SIG-M5 (cell line): ENCODE results near the gene TSHZ2.

ENCODE experiments used
- DNase-seq: peaks from one replicate; lab custom pipeline; 2025; lab: John Stamatoyannopoulos, UW

The TSHZ2 gene

GRCh38 chr20:53284696-53285095 lies 312.5 kb downstream of the TSHZ2 start:
- no peak for DNase-seq

DNA sequence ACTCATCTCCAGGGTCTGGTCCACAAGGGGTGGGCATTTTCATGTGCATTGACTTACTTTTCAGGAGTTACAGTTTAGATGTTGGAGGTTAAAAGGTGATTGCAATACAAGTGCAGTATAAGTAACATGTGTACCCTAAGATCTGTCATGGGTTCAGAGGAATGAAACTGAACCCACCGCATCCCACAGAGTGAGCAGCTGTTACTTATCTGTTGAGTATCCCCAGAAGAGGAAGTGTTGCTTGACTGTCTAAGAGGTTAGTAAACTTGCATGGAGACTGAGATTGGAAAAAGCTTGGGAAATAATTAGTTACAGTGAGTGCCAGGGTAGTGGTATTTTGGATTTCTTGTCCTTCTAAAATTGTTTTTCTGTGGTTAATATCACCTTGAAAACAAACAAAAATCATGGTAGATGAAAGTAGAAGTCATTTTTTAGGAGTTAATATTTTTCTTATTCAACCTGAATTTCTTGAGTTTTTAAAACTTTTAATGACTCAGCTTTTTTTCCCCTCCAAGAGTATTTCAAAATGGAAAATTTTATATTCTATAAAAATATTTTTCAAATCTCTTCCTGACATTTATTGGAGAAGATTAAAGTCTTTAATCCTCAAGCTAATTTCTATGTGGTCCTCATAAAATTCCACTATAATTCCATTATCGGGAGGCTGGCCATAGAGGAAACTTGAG lies 315.3 kb downstream of the TSHZ2 start:
- DNase-seq = no peak

- DNase-seq = no peak
These were observed 319.4 kb downstream of the TSHZ2 start for GRCh38 chr20:53291548-53291947.

DNA sequence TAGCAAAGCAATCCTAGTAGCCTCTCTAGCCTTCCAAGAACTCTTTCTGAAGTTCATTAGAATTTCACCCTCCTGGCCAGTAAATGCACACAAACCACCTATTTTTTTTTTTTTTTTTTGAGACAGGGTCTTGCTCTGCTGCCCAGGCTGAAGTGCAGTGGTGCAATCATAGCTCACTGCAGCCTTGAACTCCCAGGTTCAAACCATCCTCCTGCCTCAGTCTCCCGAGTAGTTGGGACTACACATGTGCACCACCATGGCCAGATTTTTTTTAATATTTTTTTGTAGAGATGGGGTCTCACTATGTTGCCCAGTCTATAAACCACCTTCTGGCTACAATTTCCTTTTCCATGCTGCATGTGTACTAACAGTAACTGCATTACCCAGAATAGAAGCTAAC lies 320.2 kb downstream of the TSHZ2 start:
- no peak for DNase-seq

DNA sequence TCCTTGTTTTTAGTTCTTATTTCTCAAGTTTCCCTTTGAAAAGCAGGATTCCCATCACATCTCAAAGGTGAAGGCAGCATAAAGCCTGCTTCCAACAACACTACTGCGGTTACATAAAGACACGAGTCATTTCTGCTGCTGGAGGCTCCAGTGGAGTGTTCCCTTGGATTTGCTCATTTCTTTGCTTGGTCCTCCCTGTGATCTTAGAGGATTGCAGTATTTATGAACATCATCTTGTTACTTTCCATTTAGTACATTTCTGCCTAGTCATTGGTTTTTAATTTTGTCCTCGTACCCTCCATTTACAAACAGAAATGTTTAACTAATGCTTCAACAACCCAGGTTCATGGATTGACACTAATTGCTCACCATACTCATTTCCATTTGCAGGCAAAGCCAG lies 322.6 kb downstream of the TSHZ2 start:
- no peak for DNase-seq

GRCh38 chr20:53296025-53296424 lies 323.9 kb downstream of the TSHZ2 start:
- DNase-seq = no peak

- no peak for DNase-seq
These were observed 324.4 kb downstream of the TSHZ2 start for GRCh38 chr20:53296451-53297153.

GRCh38 chr20:53297154-53297529 lies 325.0 kb downstream of the TSHZ2 start:
- DNase-seq = no peak

GRCh38 chr20:53298260-53298659 lies 326.1 kb downstream of the TSHZ2 start:
- DNase-seq = no peak

GRCh38 chr20:53298911-53299310 lies 326.8 kb downstream of the TSHZ2 start:
- no peak for DNase-seq

- DNase-seq = no peak
These were observed 327.7 kb downstream of the TSHZ2 start for GRCh38 chr20:53299831-53300230.

- no peak for DNase-seq
These were observed 329.7 kb downstream of the TSHZ2 start for GRCh38 chr20:53301869-53302268.

DNA sequence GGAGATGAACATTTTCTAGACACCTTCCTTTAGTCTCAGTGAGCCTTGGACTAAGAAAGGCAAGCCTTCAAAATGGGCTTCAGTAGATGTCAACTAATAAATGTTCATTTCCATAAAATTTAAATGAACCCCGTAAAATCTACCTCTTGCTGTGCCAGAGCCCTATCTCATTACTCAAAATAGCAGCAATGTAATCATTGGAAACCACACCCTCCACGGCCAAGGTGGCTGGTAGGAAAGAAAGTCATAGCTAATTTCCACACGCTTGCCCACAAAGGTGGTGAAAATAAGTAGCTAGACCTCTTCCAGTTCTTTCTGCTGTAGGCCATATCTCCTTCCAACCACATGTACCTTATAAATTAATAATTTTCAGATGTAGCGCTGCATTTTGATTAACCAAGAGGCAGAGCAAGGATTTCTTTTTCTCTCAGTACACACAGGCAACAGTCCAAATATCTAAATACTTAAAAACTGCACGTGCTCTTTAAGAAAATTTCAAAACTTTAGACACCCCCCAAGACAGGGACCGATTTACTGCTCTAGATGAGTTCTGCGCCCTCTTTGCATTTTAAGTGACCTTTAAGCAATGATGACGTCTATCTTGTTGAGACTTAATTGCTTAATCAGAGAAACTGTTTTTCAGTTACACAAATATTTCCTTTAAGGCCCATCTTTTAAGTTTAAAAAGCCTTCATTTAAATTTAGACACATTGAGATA lies 330.7 kb downstream of the TSHZ2 start:
- DNase-seq = no peak

- DNase-seq = no peak
These were observed 331.2 kb downstream of the TSHZ2 start for GRCh38 chr20:53303413-53303760.

GRCh38 chr20:53304146-53304545 lies 332.0 kb downstream of the TSHZ2 start:
- no peak for DNase-seq

GRCh38 chr20:53306192-53306805 lies 334.1 kb downstream of the TSHZ2 start:
- no peak for DNase-seq

- no peak for DNase-seq
These were observed 335.9 kb downstream of the TSHZ2 start for GRCh38 chr20:53307964-53308597.

DNA sequence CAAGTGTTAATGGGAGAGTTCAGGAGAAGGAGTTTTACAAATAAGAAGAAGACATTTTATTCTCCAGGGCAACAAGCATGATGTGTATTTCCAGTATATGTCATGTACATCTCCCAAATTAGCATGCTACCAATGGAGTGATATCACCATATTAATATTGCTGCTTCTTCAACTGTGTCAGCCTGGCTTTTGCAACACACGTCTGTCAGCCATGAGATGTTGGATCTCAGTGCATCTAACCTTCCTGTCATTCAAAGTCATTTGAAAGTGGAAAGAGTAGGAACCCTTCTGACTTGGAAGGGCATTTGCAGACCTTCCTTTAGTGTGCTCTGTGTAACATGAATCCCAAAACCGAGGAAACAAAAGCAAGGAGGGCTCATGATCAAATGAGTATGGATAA lies 337.4 kb downstream of the TSHZ2 start:
- no peak for DNase-seq

- DNase-seq = no peak
These were observed 340.8 kb downstream of the TSHZ2 start for GRCh38 chr20:53312957-53313356.

GRCh38 chr20:53316206-53316937 lies 344.2 kb downstream of the TSHZ2 start:
- DNase-seq = no peak

GRCh38 chr20:53319200-53319599 lies 347.0 kb downstream of the TSHZ2 start:
- no peak for DNase-seq

DNA sequence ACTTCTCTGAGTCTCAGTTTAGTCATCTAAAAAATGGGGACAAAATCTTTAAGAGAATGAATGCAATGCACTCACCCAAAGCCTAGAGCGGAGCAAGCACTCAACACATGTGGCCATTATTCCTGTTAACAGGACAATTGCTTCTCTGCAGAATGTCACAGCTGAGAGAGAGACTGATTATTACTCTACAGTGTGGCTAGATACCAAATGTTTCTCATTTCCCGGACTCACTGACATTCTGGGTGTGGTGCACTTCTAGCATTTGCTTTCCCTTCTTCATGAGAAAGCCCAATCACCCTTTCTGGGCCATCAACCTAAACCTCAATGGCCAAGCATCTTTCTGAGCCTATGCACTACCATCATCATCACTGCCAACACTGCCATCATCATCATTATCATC lies 347.6 kb downstream of the TSHZ2 start:
- no peak for DNase-seq
